ENCODE results near the gene PRPH2. TPM values are rescaled to one million over a fixed set of nuclear protein-coding genes. Genes with fewer than 3 reads are reported as not detected.

The PRPH2 gene
- not detected for total RNA-seq

- peak within 1 kb of the TSS; percentile 40 for H3K27ac Mint-ChIP-seq
- no peaks in the 10 kb centered on the region for H3K9me3 Mint-ChIP-seq
- H3K4me1 Mint-ChIP-seq, result peaks cover 12% of the 10 kb centered on the region
- no peaks in the 10 kb centered on the region for H3K36me3 Mint-ChIP-seq (ENCODE audit: low read depth)
- H3K27me3 Mint-ChIP-seq, result no peaks in the 10 kb centered on the region
- H3K4me3 Mint-ChIP-seq, result no peak within 1 kb of the TSS
- no peak for ATAC-seq (replicated peaks)
Observed at GRCh38 chr6:42722497-42722896, at the start of gene PRPH2. TSS of gene PRPH2 (minus strand) at chr6:42722597. CDS start at chr6:42722334, 263 bp downstream.

GRCh38 chr6:42771741-42772100 lies 49.3 kb upstream of the PRPH2 start:
- peak overlapping the region; percentile 82 for H3K4me3 Mint-ChIP-seq
- no peak for ATAC-seq (replicated peaks)
- H3K27me3 Mint-ChIP-seq, result no peaks in the 10 kb centered on the region

GRCh38 chr6:42769836-42770235 lies 47.4 kb upstream of the PRPH2 start:
- H3K4me3 Mint-ChIP-seq, result no peak overlapping the region
- ATAC-seq (replicated peaks), result no peak
- H3K4me1 Mint-ChIP-seq, result peaks cover 40% of the 10 kb centered on the region
- H3K36me3 Mint-ChIP-seq (ENCODE audit: low read depth), result peaks cover 11% of the 10 kb centered on the region
- no peaks in the 10 kb centered on the region for H3K9me3 Mint-ChIP-seq
- H3K27me3 Mint-ChIP-seq, result no peaks in the 10 kb centered on the region
- peak overlapping the region; percentile 47 for H3K27ac Mint-ChIP-seq

More at GRCh38 chr6:42771741-42772100, 49.3 kb upstream of the PRPH2 start:
- Mint-ChIP-seq H3K36me3 (ENCODE audit: low read depth) (no peaks in the 10 kb centered on the region), H3K9me3 (no peaks in the 10 kb centered on the region), H3K4me1 (peaks cover 47% of the 10 kb centered on the region), H3K27ac (peak overlapping the region; percentile 99)

GRCh38 chr6:42769051-42769450 lies 46.7 kb upstream of the PRPH2 start:
- H3K36me3 Mint-ChIP-seq (ENCODE audit: low read depth), result peaks cover 11% of the 10 kb centered on the region
- H3K27ac Mint-ChIP-seq, result no peak overlapping the region
- H3K4me1 Mint-ChIP-seq, result peaks cover 33% of the 10 kb centered on the region
- H3K9me3 Mint-ChIP-seq, result no peaks in the 10 kb centered on the region
- ATAC-seq (replicated peaks), result no peak
- H3K4me3 Mint-ChIP-seq, result no peak overlapping the region
- no peaks in the 10 kb centered on the region for H3K27me3 Mint-ChIP-seq

GRCh38 chr6:42766163-42766670 lies 43.8 kb upstream of the PRPH2 start:
- Mint-ChIP-seq H3K27ac (peak overlapping the region; percentile 41), H3K9me3 (no peaks in the 10 kb centered on the region), H3K36me3 (ENCODE audit: low read depth) (peaks cover 11% of the 10 kb centered on the region), H3K4me3 (no peak overlapping the region), H3K27me3 (no peaks in the 10 kb centered on the region), H3K4me1 (peaks cover 15% of the 10 kb centered on the region)
- no peak for ATAC-seq (replicated peaks)

GRCh38 chr6:42764911-42765648 lies 42.7 kb upstream of the PRPH2 start:
- Mint-ChIP-seq H3K4me1 (peaks cover 10% of the 10 kb centered on the region), H3K27ac (no peak overlapping the region), H3K9me3 (no peaks in the 10 kb centered on the region), H3K36me3 (ENCODE audit: low read depth) (peaks cover 11% of the 10 kb centered on the region), H3K4me3 (no peak overlapping the region), H3K27me3 (no peaks in the 10 kb centered on the region)
- no peak for ATAC-seq (replicated peaks)

- Mint-ChIP-seq H3K9me3 (no peaks in the 10 kb centered on the region), H3K4me3 (no peak overlapping the region), H3K27me3 (no peaks in the 10 kb centered on the region), H3K4me1 (peaks cover 14% of the 10 kb centered on the region), H3K36me3 (ENCODE audit: low read depth) (peaks cover 30% of the 10 kb centered on the region), H3K27ac (no peak overlapping the region)
- ATAC-seq (replicated peaks), result no peak
Observed at GRCh38 chr6:42762950-42763349, 40.6 kb upstream of the PRPH2 start.

- Mint-ChIP-seq H3K36me3 (ENCODE audit: low read depth) (peaks cover 30% of the 10 kb centered on the region), H3K27me3 (no peaks in the 10 kb centered on the region), H3K27ac (no peak overlapping the region), H3K9me3 (no peaks in the 10 kb centered on the region), H3K4me1 (peaks cover 11% of the 10 kb centered on the region), H3K4me3 (no peak overlapping the region)
- no peak for ATAC-seq (replicated peaks)
Observed at GRCh38 chr6:42762426-42762859, 40.0 kb upstream of the PRPH2 start.

- H3K4me1 Mint-ChIP-seq, result peaks cover 10% of the 10 kb centered on the region
- no peak overlapping the region for H3K4me3 Mint-ChIP-seq
Observed at GRCh38 chr6:42761287-42762067, 39.1 kb upstream of the PRPH2 start.

GRCh38 chr6:42758756-42759430 lies 36.5 kb upstream of the PRPH2 start:
- Mint-ChIP-seq H3K27me3 (no peaks in the 10 kb centered on the region), H3K4me3 (no peak overlapping the region), H3K4me1 (peaks cover 25% of the 10 kb centered on the region), H3K9me3 (no peaks in the 10 kb centered on the region), H3K36me3 (ENCODE audit: low read depth) (peaks cover 19% of the 10 kb centered on the region), H3K27ac (peak overlapping the region; percentile 41)
- no peak for ATAC-seq (replicated peaks)

More at GRCh38 chr6:42761287-42762067, 39.1 kb upstream of the PRPH2 start:
- Mint-ChIP-seq H3K27me3 (no peaks in the 10 kb centered on the region), H3K27ac (no peak overlapping the region), H3K36me3 (ENCODE audit: low read depth) (peaks cover 30% of the 10 kb centered on the region), H3K9me3 (no peaks in the 10 kb centered on the region)
- ATAC-seq (replicated peaks), result no peak

- no peak overlapping the region for H3K27ac Mint-ChIP-seq
- H3K4me3 Mint-ChIP-seq, result no peak overlapping the region
- ATAC-seq (replicated peaks), result no peak
- no peaks in the 10 kb centered on the region for H3K9me3 Mint-ChIP-seq
- peaks cover 19% of the 10 kb centered on the region for H3K36me3 Mint-ChIP-seq (ENCODE audit: low read depth)
- H3K4me1 Mint-ChIP-seq, result peaks cover 25% of the 10 kb centered on the region
- no peaks in the 10 kb centered on the region for H3K27me3 Mint-ChIP-seq
Observed at GRCh38 chr6:42756722-42757121, 34.3 kb upstream of the PRPH2 start.

- H3K27ac Mint-ChIP-seq, result peak overlapping the region; percentile 13
- peaks cover 21% of the 10 kb centered on the region for H3K36me3 Mint-ChIP-seq (ENCODE audit: low read depth)
Observed at GRCh38 chr6:42754759-42755158, 32.4 kb upstream of the PRPH2 start.

GRCh38 chr6:42751055-42751454 lies 28.7 kb upstream of the PRPH2 start:
- Mint-ChIP-seq H3K27me3 (no peaks in the 10 kb centered on the region), H3K4me3 (no peak overlapping the region), H3K9me3 (no peaks in the 10 kb centered on the region), H3K36me3 (ENCODE audit: low read depth) (peaks cover 13% of the 10 kb centered on the region), H3K4me1 (peaks cover 26% of the 10 kb centered on the region), H3K27ac (no peak overlapping the region)
- no peak for ATAC-seq (replicated peaks)

More at GRCh38 chr6:42754759-42755158, 32.4 kb upstream of the PRPH2 start:
- peaks cover 25% of the 10 kb centered on the region for H3K4me1 Mint-ChIP-seq
- no peak for ATAC-seq (replicated peaks)
- no peaks in the 10 kb centered on the region for H3K27me3 Mint-ChIP-seq
- no peak overlapping the region for H3K4me3 Mint-ChIP-seq
- H3K9me3 Mint-ChIP-seq, result no peaks in the 10 kb centered on the region

- no peaks in the 10 kb centered on the region for H3K9me3 Mint-ChIP-seq
- ATAC-seq (replicated peaks), result no peak
- peaks cover 18% of the 10 kb centered on the region for H3K36me3 Mint-ChIP-seq (ENCODE audit: low read depth)
- H3K27ac Mint-ChIP-seq, result peak overlapping the region; percentile 88
- peaks cover 14% of the 10 kb centered on the region for H3K4me1 Mint-ChIP-seq
- no peaks in the 10 kb centered on the region for H3K27me3 Mint-ChIP-seq
- peak overlapping the region; percentile 84 for H3K4me3 Mint-ChIP-seq
Observed at GRCh38 chr6:42748203-42748898, 26.0 kb upstream of the PRPH2 start.

Data from activated T-helper 17 cell treated with anti-CD3 and anti-CD28 coated beads, Interleukin-2, amount 50 U/mL, for 72 hours (primary cell).